ENCODE data around the gene S100A8.
"Not testable (repeated sequence)": the region's sequence is repeated elsewhere in the genome, so short reads cannot be mapped to it uniquely, and the experiment has no call there.

The S100A8 gene

DNA sequence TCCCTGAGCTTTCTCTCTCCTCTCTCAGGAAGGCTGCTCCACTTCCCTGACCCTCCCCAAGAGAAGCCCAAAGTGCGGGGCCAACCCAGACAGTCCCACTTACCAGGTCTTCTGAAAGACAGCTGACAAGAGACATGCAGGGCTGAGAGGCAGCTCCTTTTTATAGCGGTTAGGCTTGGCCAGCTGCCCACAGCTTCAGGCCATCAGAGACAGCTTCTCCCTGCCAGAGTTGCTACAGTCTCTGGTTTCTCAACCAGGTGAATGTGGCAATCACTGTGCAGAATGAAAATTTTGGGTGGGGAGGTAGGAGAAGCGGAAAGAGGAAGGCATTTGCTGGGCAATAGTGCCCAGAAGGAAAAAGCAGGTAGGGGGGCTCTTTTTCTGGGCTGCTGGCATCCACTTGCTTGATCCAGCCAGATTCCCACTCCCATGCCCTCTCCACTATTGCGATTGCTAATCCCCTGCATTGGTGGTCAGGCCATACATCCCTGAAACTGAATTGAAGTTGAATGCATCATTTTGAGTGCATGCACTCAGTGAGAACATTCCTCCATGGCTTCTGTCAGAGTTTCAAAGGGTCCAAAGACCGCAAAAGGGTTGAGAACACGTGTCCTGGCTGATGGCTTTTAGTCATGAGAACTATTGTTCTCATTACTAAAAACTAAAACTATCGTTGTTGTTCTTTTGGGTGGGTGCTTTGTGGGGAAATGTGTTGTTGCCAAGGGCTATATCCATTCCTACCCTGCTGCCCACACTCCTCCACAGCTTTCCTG is at the start of gene S100A8:
Gene S100A8 (minus strand): TSS at position 136 of the 773 bp plus-strand sequence. CDS start 538 bp downstream, outside the sequence.
- DNase-seq (ENCODE audit: low read depth in 2 of 3, low spot score in 2 of 3), result no peak

DNA sequence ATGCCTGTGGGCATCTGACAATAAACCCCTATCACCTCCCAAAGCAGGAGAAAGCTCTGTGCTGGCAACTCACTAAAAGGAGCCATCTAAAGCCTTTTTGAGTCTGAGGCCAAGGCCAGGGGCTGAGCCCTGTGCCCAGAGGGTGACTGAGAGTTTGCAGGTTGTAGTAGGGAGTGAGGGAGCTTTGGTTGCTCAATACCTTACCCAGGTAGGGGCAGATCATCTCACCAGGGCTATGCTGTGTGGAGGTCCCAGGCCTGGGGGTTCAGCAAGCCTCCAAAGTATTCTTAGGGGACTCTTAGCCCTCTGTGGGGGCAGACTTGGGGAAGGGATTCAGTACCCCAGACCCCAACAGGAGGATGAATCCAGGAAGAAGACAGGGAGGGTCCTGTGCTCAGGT is 48.4 kb upstream of the S100A8 start:
- no peak for DNase-seq (ENCODE audit: low read depth in 2 of 3, low spot score in 2 of 3)

DNA sequence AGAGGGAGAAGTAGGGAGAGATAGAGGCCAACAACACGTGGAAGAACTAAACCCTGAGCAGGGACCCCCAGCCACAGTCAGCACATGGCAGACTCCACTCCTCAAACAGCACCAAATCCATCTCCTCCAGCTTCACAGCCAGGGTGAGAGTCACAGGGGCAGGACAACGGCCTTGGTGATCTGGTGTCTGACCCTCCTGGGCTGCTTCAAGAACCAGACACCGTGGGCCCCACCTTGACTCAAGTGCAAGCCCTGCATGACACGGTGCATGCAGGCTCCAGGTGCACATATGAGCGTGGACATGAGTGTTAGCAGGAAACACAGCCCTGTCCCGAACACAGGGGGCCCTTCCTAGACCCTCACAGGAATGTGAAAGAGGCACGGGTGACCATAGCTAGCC is 47.7 kb upstream of the S100A8 start:
- no peak for DNase-seq (ENCODE audit: low read depth in 2 of 3, low spot score in 2 of 3)

DNA sequence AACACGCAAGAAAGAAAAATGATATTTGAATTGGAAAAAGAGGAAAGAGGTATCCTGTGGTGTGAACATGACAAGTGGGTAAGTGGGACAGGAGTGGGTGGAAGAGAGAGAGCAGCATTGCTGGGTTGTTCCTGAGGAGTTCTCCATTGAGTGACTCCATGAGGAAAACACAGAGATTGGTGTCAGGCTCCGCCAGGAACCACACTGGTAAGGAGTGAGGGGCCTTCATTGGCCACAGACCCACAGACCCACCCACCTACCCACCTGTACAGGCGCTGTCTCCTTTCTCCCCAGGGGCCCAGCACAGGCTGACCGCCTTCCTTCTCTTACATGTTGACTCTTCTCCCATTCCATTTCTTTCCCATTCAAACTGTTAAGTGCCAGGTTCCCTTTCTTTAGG is 46.4 kb upstream of the S100A8 start:
- DNase-seq (ENCODE audit: low read depth in 2 of 3, low spot score in 2 of 3), result no peak

DNA sequence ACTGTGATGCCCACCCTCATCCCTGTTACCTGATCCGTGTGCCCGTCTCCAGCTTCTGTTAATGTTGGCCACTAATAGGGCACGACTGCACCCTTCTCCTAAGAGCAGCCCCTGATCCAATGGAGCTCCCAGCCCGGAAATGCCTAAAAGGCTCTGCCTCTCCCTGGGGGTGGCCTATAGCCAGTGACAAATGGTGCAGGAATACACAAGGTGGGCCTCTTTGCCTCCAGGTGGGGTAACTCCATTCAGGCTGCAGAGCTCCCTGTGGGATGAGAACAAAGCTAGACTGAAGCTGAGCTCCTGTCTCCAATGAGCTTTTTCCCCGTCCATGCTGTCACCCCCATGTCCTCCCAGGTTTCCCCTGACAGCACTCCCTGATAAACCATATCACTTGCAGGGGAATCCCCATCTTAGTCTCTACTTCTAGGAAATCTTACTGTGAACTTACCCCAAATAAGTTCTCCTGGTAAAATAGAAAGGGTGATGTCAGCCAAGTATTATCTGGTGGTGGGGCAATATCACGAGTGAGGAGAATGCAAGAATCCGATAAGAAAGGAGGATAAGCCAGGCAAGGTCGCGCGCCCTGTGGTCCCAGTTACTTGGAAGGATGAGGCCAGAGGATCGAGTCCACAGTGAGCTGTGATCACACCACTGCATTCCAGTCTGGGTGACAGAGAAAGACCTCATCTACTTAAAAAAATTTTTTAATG is 44.0 kb upstream of the S100A8 start:
- DNase-seq (ENCODE audit: low read depth in 2 of 3, low spot score in 2 of 3), result no peak

DNA sequence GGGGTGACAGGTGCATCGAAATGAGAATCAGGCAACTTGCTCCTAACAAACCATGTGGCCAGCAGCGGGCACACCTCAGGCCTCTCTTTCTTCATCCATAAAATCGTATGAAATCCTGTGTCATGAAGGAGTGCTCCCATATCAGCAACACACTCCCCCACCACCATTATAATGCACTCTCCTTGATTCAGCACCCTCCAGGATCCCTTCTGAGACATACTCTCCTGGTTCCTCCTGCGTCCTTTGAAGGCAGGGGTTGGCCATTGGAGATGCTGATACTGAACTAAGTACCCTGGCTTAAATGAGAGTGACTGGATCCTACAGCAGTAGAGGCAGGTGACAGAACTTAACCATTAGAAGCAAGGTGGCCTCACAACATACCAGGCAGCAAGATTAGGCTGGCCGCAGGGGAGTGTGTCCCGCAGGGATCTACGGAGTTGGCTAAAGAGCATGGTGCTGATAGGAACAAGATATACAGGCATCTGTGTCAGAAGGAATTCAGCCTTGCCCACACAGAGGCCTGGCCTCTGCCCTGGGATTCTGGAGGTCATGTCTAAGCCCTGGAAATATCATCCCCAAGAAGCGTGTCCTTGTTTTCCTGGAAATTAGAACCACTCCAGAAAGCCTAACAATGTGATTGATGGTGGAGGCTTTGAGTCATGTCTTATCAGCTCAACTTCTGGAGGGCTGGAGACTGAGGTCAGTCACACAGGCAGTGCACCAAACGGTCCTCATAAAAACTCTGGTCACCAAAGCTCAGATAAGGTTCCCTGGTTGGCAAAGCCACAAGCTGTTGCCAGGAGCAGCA is 42.2 kb upstream of the S100A8 start:
- DNase-seq (ENCODE audit: low read depth in 2 of 3, low spot score in 2 of 3), result no peak

DNA sequence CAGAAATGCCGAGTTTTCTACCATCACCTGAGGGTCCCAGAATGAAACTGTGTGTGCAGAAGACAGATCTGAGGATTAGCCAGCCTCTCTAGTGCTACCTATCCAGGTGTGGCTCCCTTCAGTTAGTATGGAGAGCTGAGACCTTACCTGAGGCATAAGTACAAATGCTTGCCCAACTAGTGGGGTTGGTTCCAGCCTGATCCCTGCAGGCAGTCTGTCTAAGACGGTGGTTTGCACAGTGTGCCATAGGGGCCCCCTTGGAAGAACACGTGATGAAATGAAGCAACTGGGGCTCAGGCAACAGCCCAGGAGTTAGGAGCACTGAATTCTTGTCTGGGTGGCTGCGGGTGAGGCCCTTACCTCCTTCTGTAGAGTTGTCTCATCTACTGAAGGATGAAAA is 41.1 kb upstream of the S100A8 start:
- no peak for DNase-seq (ENCODE audit: low read depth in 2 of 3, low spot score in 2 of 3)

DNA sequence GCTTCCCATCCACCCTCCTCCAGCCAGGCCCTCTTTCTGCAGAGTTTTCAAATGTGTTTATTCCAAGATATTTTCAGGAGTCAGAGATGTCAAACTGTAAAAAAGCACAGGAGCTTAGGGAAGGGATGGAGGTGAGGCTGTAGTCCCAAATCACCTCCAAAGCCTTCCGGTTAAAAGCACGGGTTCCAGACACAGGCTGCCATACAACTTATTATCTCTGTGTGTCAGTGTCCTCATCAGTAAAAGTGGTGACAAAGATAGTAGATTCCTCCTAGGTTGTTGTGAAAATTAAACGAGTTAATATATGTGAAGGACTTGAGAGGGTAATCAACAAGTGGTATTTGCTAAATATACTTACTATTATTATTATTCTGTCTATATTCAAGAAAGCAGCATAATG is 40.6 kb upstream of the S100A8 start:
- DNase-seq (ENCODE audit: low read depth in 2 of 3, low spot score in 2 of 3), result no peak

DNA sequence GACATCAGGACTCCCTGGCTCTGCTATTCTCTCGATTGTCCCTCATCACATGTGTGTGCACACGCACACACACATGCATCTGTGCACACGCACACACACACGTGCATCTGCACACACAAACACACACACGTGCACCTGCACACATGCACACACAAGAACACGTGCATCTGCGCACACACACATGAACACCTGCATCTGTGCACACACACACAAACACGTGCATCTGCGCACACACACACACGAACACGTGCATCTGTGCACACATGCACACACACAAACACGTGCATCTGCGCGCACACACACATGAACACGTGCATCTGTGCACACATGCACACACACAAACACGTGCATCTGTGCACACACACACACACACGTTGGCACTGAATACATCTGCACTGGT is 40.1 kb upstream of the S100A8 start:
- no peak for DNase-seq (ENCODE audit: low read depth in 2 of 3, low spot score in 2 of 3)

DNA sequence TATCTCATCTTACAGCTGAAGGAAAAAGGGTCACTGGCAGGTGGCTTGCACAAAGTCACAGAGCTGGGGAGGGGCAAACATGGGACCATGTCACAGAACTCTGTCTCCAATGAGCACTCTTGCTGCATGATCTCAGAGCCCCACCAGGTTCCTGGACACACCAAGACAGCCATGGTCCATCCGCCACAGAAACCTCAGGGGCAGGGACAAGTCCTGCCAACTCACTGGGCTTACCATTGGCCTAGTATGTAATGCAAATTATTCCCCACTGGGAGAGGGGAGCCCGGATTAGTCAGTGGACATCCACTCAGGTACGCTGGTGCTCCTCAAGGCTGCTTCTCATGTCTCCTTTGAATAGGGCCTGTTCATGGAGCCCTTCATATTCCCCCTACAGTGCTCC is 39.7 kb upstream of the S100A8 start:
- no peak for DNase-seq (ENCODE audit: low read depth in 2 of 3, low spot score in 2 of 3)

DNA sequence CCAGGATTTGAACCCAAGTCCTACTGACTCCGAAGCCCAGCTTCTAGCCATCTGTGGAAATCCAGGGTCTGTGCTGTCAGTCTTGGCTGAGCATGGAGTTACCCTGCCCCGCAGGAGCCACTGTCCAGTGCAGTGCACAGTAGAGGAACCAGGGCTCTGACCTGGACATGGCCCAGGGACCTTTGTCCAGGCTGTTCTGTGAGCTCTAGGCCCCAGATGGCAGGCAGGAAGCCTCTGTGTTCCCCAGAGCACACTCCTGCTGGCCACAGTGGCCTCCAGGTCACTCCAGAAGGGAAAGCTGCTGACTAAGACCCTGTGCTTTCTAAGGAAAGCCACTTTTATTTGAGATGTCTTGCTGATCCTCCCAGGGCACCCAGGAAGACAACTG is 39.3 kb upstream of the S100A8 start:
- no peak for DNase-seq (ENCODE audit: low read depth in 2 of 3, low spot score in 2 of 3)

DNA sequence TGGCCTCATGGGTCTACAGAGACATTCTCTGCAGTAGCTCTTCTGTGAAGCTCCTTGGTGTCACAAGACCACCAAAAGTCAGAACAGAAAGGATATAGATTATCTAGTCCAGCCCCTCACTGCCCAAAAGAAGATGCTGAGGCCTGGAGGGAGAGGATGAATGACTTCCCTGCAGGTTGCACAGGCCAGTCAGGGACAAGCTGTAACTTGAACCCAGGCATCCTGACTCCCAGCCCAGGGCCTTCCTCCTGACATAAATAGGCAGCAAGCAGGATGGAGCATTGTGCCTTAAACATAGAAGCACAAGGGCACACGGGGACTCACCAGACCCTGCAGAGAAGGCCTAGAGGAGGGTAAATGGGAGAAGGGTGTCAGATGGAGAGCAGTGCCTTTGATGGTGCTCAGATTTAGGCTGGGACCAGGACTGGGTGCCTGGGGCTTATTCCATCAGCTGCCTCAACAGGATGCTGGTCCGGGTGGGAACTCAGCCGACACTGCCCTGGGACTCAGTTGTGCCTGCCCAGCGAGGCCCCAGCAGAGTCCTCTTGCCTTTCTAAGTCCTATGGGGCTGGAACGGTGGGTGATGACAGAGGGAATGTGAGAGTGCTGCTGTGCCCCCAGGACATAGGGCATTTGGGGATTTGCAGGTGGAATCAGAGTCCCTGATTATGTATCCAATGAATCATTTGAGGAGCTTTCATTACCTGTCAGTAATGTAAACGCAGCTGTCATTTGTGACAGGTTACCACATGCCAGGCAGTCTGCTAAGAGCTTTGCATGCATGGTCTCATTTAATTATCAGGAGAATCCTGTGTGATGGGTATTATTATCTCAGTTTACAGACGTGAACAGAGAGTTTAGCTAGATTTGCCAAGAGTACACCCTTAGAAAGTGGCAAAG is 38.6 kb upstream of the S100A8 start:
- no peak for DNase-seq (ENCODE audit: low read depth in 2 of 3, low spot score in 2 of 3)

DNA sequence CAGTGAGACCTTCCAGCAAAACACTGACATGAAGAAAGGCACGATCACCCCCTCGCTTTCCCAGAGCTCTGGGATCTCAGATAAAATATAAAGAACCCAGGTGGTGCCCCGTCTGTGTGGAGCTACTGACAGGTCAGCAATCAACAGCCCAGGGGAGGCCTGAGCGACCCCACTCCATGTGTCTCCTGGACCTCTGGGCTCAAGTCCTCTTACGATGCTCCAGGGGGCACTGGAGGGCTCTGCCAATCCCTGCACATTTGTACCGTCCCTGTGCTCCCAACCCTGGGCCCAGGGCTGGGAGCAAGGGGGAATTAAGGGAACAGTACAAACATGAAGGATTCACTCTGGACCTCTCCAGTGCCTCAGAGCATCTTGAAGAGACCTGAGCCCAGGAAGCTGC is 37.9 kb upstream of the S100A8 start:
- no peak for DNase-seq (ENCODE audit: low read depth in 2 of 3, low spot score in 2 of 3)

DNA sequence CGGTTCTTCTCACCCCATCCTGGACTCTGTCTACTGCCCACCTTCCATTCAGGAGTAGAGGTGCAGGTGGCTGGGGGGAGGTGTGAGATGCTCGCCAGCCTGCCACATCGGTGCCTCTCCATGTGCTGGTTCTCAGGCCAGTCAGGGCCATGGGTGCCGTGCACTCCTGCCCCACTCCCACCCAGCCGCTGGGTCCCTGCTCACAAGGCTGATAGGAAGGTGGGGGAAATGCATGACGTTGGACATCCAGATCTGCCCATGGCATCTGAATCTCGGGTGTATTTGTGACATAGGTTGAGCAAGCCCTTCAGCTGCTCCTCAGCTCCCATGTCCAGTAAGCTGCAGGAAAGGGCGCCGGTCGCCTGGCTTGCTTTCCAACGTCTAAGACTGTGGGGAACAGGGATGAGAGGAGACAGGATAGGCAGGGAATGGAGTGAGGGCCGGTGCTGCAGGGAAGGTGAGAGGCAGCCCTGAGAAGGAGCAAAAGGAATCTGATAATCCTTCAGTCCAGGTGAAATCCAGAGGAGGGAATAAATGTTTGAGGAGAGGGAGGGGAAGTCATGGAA is 37.3 kb upstream of the S100A8 start:
- no peak for DNase-seq (ENCODE audit: low read depth in 2 of 3, low spot score in 2 of 3)

DNA sequence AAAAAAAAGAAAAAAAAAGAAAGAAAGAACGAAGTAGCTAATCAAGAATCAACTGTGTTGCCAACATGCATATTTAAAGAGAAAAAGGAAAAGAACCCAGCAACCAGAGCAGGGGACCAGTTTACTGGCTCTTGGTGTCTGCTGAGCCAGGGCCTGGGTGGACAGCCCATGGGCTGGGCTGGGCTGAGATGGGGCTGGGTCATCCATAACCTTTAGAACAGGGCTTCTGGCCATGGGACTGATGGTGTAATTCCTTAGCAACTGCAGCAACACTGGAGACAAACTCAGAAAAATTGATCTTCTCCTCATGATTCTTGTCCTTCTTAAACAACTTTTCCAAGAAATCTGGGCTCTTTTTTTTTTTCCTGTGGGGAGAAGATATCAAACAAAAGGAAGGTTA is 35.9 kb upstream of the S100A8 start:
- no peak for DNase-seq (ENCODE audit: low read depth in 2 of 3, low spot score in 2 of 3)

DNA sequence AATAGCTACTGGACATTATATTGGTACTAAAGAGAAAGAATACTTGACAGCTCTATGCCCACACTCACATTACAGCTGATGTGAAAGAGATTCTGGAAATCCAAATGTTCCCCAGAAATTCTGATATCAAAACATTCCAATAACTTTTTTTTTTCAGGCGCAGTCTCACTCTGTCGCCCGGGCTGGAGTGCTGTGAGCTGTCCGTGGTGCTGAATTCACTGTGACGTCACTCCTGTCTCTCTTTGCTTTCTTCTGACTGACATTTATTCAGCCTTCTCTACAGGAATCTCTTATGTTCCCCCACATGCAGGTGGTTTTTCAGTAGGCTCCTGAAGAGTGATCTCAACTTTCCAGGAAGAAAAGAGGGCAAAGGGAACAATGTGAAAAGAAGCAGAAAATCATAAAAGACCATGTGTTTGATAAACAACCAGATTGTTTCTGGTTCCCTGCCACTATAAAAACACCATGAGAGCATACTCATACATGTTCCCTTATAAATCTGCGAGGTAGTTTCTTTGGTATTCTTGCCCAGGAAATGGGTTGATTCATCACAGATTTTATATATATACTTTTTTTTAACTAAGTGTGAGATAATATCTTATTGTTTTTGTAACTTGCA is 31.7 kb upstream of the S100A8 start:
- peak in 2 of 3 experiments; percentile 41 to 52 for DNase-seq (ENCODE audit: low read depth in 2 of 3, low spot score in 2 of 3)

DNA sequence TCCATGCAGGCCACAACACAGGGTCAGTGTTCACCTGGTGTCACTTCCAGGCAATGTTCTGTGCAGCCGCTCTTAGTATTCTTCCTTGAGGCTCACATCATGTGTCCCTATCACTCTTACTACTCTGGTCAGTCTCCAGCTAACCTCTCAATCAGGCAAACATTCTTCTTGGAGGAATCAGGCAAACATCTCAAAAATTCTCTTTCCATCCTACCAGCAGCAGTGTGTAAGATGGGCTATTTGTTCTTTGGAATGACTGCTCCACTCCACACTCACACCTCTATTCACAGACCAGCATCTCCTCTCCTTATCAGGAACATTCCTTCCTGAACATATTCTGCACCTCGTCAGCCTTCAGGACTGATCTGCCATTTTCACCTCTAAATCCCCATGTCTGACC is 29.4 kb upstream of the S100A8 start:
- no peak for DNase-seq (ENCODE audit: low read depth in 2 of 3, low spot score in 2 of 3)

DNA sequence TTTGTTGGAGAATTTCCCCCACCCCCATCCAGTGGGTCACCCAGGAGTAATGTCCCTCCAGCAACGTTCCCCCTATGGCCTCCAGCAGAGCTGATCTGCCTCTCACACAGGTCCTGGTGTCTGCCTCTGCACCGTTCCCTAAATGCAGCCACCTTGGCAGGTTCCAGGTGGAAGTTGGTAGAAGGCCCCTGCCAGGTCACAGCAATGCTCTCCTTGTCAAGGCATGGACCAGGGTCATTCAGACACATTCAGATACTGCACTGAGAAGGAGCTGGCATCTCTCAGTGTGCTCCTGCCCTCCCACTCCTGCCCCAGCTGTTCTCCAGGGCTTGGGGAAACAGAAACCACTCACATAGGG is 28.5 kb upstream of the S100A8 start:
- not testable (repeated sequence) for DNase-seq (ENCODE audit: low read depth in 2 of 3, low spot score in 2 of 3)

DNA sequence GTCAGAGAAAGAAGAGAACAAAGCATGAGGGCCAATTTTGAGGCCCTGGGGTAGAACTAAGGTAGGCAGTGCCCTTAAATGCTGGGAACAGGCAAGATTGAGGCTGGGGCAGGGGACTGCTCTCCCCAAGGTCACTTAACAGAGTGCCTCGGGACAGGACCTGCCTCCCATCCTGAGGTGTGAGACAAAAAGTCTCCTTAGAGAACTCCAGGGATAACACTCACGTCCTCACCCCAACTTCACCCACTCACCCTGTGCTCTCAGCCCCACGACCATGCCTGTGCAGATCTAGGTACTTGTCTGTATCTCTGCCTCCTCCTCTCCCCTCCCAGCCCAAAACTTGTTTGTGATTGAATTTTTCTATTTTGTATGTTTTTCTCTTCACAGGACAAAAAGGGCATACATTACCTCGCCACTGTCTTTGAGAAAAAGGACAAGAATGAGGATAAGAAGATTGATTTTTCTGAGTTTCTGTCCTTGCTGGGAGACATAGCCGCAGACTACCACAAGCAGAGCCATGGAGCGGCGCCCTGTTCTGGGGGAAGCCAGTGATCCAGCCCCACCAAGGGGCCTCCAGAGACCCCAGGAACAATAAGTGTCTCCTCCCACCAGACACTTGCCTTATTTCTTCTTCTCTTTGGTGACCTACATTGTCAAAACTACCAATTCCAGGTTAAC is 28.0 kb upstream of the S100A8 start:
- not testable (repeated sequence) for DNase-seq (ENCODE audit: low read depth in 2 of 3, low spot score in 2 of 3)

Measured in activated CD8-positive, alpha-beta memory T cell treated with anti-CD3 and anti-CD28 coated beads for 48 hours (primary cell).